SIG-M5 treated with dmso at 0.1 percent for 504 hours (cell line): ENCODE measurements around the gene SDHAF2.
"Not testable (repeated sequence)": the region's sequence is repeated elsewhere in the genome, so short reads cannot be mapped to it uniquely, and the experiment has no call there.

Source experiments
- DNase-seq: peaks from one replicate; lab custom pipeline; 2025; ENCODE audit not compliant: unreplicated experiment; lab: John Stamatoyannopoulos, UW

Gene SDHAF2

GRCh38 chr11:61429691-61430582 lies at the start of gene SDHAF2, which contains the start of gene CPSF7:
Gene SDHAF2, plus strand, starts transcription at chr11:61430124. Its CDS starts 23 bp downstream, at chr11:61430147.
Gene CPSF7, minus strand, starts transcription at chr11:61429975. Its CDS starts 740 bp downstream, at chr11:61429235.
- DNase-seq: peak; percentile 92

- no peak for DNase-seq
These were observed 49.0 kb upstream of the SDHAF2 start for GRCh38 chr11:61380884-61381283.

- not testable (repeated sequence) for DNase-seq
These were observed 46.1 kb upstream of the SDHAF2 start for GRCh38 chr11:61383859-61384258.

GRCh38 chr11:61384271-61385242 lies 45.4 kb upstream of the SDHAF2 start:
- DNase-seq: peak; percentile 16

GRCh38 chr11:61390161-61390560 lies 39.8 kb upstream of the SDHAF2 start:
- peak; percentile 12 for DNase-seq

GRCh38 chr11:61392981-61393595 lies 36.8 kb upstream of the SDHAF2 start:
- DNase-seq: peak; percentile 25

- DNase-seq: no peak
These were observed 28.8 kb upstream of the SDHAF2 start for GRCh38 chr11:61401173-61401572.

GRCh38 chr11:61401573-61401972 lies 28.4 kb upstream of the SDHAF2 start:
- DNase-seq: no peak

GRCh38 chr11:61403658-61404057 lies 26.3 kb upstream of the SDHAF2 start:
- no peak for DNase-seq

- DNase-seq: no peak
These were observed 25.8 kb upstream of the SDHAF2 start for GRCh38 chr11:61404103-61404502.

GRCh38 chr11:61404641-61405040 lies 25.3 kb upstream of the SDHAF2 start:
- DNase-seq: no peak

- no peak for DNase-seq
These were observed 23.9 kb upstream of the SDHAF2 start for GRCh38 chr11:61406067-61406466.

- DNase-seq: no peak
These were observed 22.8 kb upstream of the SDHAF2 start for GRCh38 chr11:61406991-61407728.

- DNase-seq: no peak
These were observed 18.3 kb upstream of the SDHAF2 start for GRCh38 chr11:61411589-61411988.

- no peak for DNase-seq
These were observed 16.4 kb upstream of the SDHAF2 start for GRCh38 chr11:61413496-61413895.

GRCh38 chr11:61414547-61414946 lies 15.4 kb upstream of the SDHAF2 start:
- no peak for DNase-seq

- DNase-seq: no peak
These were observed 14.5 kb upstream of the SDHAF2 start for GRCh38 chr11:61415381-61415780.

- no peak for DNase-seq
These were observed 13.0 kb upstream of the SDHAF2 start for GRCh38 chr11:61416941-61417340.

- peak; percentile 78 for DNase-seq
These were observed 12.3 kb upstream of the SDHAF2 start for GRCh38 chr11:61417670-61418069.

GRCh38 chr11:61418136-61418535 lies 11.8 kb upstream of the SDHAF2 start:
- DNase-seq: no peak
